Type B pancreatic cell (in vitro differentiated cells): ENCODE measurements around the gene TNFSF10. TPM values are rescaled to one million over a fixed set of nuclear protein-coding genes. Genes with fewer than 3 reads are reported as not detected.
"Not testable (repeated sequence)": the region's sequence is repeated elsewhere in the genome, so short reads cannot be mapped to it uniquely, and the experiment has no call there.

Experiments used
- DNase-seq: peaks from one replicate; pipeline ENCODE4 v3.0.0; 2021; ENCODE audit warnings: mixed read lengths; ENCODE audit not compliant: unreplicated experiment; ENCODE audit errors: extremely low spot score
- H3K27ac Mint-ChIP-seq: 2 replicates; pipeline ENCODE4 v1.8.0; 2021; ENCODE audit warnings: mild to moderate bottlenecking, mixed read lengths
- H3K27me3 Mint-ChIP-seq: 2 replicates; pipeline ENCODE4 v1.8.0; 2021; ENCODE audit warnings: mixed read lengths
- H3K36me3 Mint-ChIP-seq: 2 replicates; pipeline ENCODE4 v1.8.0; 2021; ENCODE audit warnings: mixed read lengths
- H3K4me1 Mint-ChIP-seq: one replicate; pipeline ENCODE4 v1.8.0; 2021; ENCODE audit warnings: mixed read lengths; ENCODE audit not compliant: unreplicated experiment
- H3K4me3 Mint-ChIP-seq: 2 replicates; pipeline ENCODE4 v1.8.0; 2021; ENCODE audit warnings: mild to moderate bottlenecking, mixed read lengths
- H3K9me3 Mint-ChIP-seq: 2 replicates; pipeline ENCODE4 v1.8.0; 2021; ENCODE audit warnings: mixed read lengths
- CTCF ChIP-seq: fragments of 200-600 bp; sonication (generic); conservative IDR thresholded peaks from 2 replicates; pipeline ENCODE4 v1.5.0; 2021; ENCODE audit warnings: antibody characterized with exemption, mild to moderate bottlenecking
- total RNA-seq: library from RNA; stranded (reverse); gene quantifications from 2 replicates; pipeline ENCODE4 v1.2.1, GENCODE V29; 2021; ENCODE audit warnings: low replicate concordance

TNFSF10 gene
- total RNA-seq, 1 donor from 2014 or later, result 48.1 TPM

- H3K27ac Mint-ChIP-seq, result no peak overlapping the region
- H3K4me1 Mint-ChIP-seq, result peaks cover 8% of the 10 kb centered on the region
- H3K9me3 Mint-ChIP-seq, result no peaks in the 10 kb centered on the region
- no peak overlapping the region for H3K4me3 Mint-ChIP-seq
- H3K36me3 Mint-ChIP-seq, result no peaks in the 10 kb centered on the region
- DNase-seq, result no peak
- no peaks in the 10 kb centered on the region for H3K27me3 Mint-ChIP-seq
- no peak for TF ChIP-seq CTCF
Observed at GRCh38 chr3:172528677-172529076, 5.4 kb upstream of the TNFSF10 start.

- no peak for DNase-seq
- no peak overlapping the region for H3K27ac Mint-ChIP-seq
- H3K4me1 Mint-ChIP-seq, result peaks cover 12% of the 10 kb centered on the region
- H3K9me3 Mint-ChIP-seq, result no peaks in the 10 kb centered on the region
- no peak for TF ChIP-seq CTCF
- H3K27me3 Mint-ChIP-seq, result no peaks in the 10 kb centered on the region
- H3K36me3 Mint-ChIP-seq, result no peaks in the 10 kb centered on the region
- H3K4me3 Mint-ChIP-seq, result no peak overlapping the region
Observed at GRCh38 chr3:172527306-172527705, 4.1 kb upstream of the TNFSF10 start.

GRCh38 chr3:172525116-172525613 lies 1.9 kb upstream of the TNFSF10 start:
- no peak for TF ChIP-seq CTCF
- Mint-ChIP-seq H3K4me1 (peaks cover 8% of the 10 kb centered on the region), H3K27me3 (no peaks in the 10 kb centered on the region), H3K4me3 (no peak overlapping the region), H3K9me3 (no peaks in the 10 kb centered on the region), H3K36me3 (no peaks in the 10 kb centered on the region), H3K27ac (no peak overlapping the region)
- no peak for DNase-seq

GRCh38 chr3:172524611-172525010 lies 1.4 kb upstream of the TNFSF10 start:
- Mint-ChIP-seq H3K36me3 (no peaks in the 10 kb centered on the region), H3K9me3 (no peaks in the 10 kb centered on the region), H3K27ac (no peak overlapping the region), H3K4me1 (peaks cover 8% of the 10 kb centered on the region), H3K27me3 (no peaks in the 10 kb centered on the region), H3K4me3 (no peak overlapping the region)
- no peak for DNase-seq
- no peak for TF ChIP-seq CTCF

GRCh38 chr3:172521837-172522726 lies 1.1 kb downstream of the TNFSF10 start:
- peak overlapping the region; percentile 80 for H3K4me3 Mint-ChIP-seq
- H3K9me3 Mint-ChIP-seq, H3K27me3 Mint-ChIP-seq, DNase-seq, H3K36me3 Mint-ChIP-seq, H3K4me1 Mint-ChIP-seq: not testable (repeated sequence)
- peak overlapping the region; percentile 92 for H3K27ac Mint-ChIP-seq

- no peaks in the 10 kb centered on the region for H3K36me3 Mint-ChIP-seq
- H3K27ac Mint-ChIP-seq, result no peak overlapping the region
- no peaks in the 10 kb centered on the region for H3K27me3 Mint-ChIP-seq
- H3K4me1 Mint-ChIP-seq, result peaks cover 17% of the 10 kb centered on the region
- DNase-seq, result no peak
- peak overlapping the region; percentile 80 for H3K4me3 Mint-ChIP-seq
- H3K9me3 Mint-ChIP-seq, result no peaks in the 10 kb centered on the region
- TF ChIP-seq CTCF, result no peak
Observed at GRCh38 chr3:172520301-172520831, 2.9 kb downstream of the TNFSF10 start.
